Neural crest cell (in vitro differentiated cells): ENCODE data around the gene CLEC19A. TPM values are rescaled to one million over a fixed set of nuclear protein-coding genes. Genes with fewer than 3 reads are reported as not detected.
"Not testable (repeated sequence)": the region's sequence is repeated elsewhere in the genome, so short reads cannot be mapped to it uniquely, and the experiment has no call there.

ENCODE experiments used
- DNase-seq: peaks from one replicate; pipeline ENCODE4 v3.0.0; 2021; ENCODE audit warnings: low read depth, mixed read lengths, low spot score
- H3K27ac Mint-ChIP-seq: one replicate; pipeline ENCODE4 v1.8.0; 2021; ENCODE audit warnings: mild to moderate bottlenecking, mixed read lengths; ENCODE audit not compliant: unreplicated experiment
- H3K27me3 Mint-ChIP-seq: 2 replicates; pipeline ENCODE4 v1.8.0; 2021; ENCODE audit warnings: low read depth, mild to moderate bottlenecking, mixed read lengths
- H3K36me3 Mint-ChIP-seq: 2 replicates; pipeline ENCODE4 v1.8.0; 2021; ENCODE audit warnings: low read depth, mild to moderate bottlenecking, mixed read lengths
- H3K4me1 Mint-ChIP-seq: 2 replicates; pipeline ENCODE4 v1.8.0; 2021; ENCODE audit warnings: mixed read lengths
- H3K4me3 Mint-ChIP-seq: one replicate; pipeline ENCODE4 v1.8.0; 2021; ENCODE audit warnings: mild to moderate bottlenecking, mixed read lengths
- H3K9me3 Mint-ChIP-seq: 2 replicates; pipeline ENCODE4 v1.8.0; 2021; ENCODE audit warnings: mixed read lengths
- CTCF ChIP-seq: fragments of 200-600 bp; sonication (generic); conservative IDR thresholded peaks from 2 replicates; pipeline ENCODE4 v1.5.0; 2021; ENCODE audit warnings: antibody characterized with exemption, mild to moderate bottlenecking
- total RNA-seq: library from RNA; stranded (reverse); gene quantifications from 2 replicates; pipeline ENCODE4 v1.2.1, GENCODE V29; 2021

The CLEC19A gene
- total RNA-seq, 1 donor from 2014 or later = not detected

- Mint-ChIP-seq H3K27ac (no peak overlapping the region), H3K36me3 (no peaks in the 10 kb centered on the region), H3K4me1 (peaks cover 9% of the 10 kb centered on the region), H3K9me3 (no peaks in the 10 kb centered on the region), H3K4me3 (no peak overlapping the region), H3K27me3 (no peaks in the 10 kb centered on the region)
- TF ChIP-seq CTCF = no peak
- no peak for DNase-seq
Measured at GRCh38 chr16:19316846-19317245, 31.3 kb downstream of the CLEC19A start.

- DNase-seq, H3K36me3 Mint-ChIP-seq, H3K27me3 Mint-ChIP-seq, H3K4me3 Mint-ChIP-seq, H3K9me3 Mint-ChIP-seq, H3K27ac Mint-ChIP-seq: not testable (repeated sequence)
- H3K4me1 Mint-ChIP-seq = peaks cover 15% of the 10 kb centered on the region
Measured at GRCh38 chr16:19321186-19321585, 35.7 kb downstream of the CLEC19A start.

GRCh38 chr16:19323596-19323995 is 38.1 kb downstream of the CLEC19A start:
- H3K4me3 Mint-ChIP-seq = no peak overlapping the region
- H3K4me1 Mint-ChIP-seq = peaks cover 7% of the 10 kb centered on the region
- H3K27me3 Mint-ChIP-seq = no peaks in the 10 kb centered on the region
- TF ChIP-seq CTCF = no peak
- no peak for DNase-seq
- no peaks in the 10 kb centered on the region for H3K36me3 Mint-ChIP-seq
- peaks cover 3% of the 10 kb centered on the region for H3K9me3 Mint-ChIP-seq
- no peak overlapping the region for H3K27ac Mint-ChIP-seq

- no peak for TF ChIP-seq CTCF
- H3K4me1 Mint-ChIP-seq = no peaks in the 10 kb centered on the region
- H3K4me3 Mint-ChIP-seq = no peak overlapping the region
- no peak overlapping the region for H3K27ac Mint-ChIP-seq
- H3K9me3 Mint-ChIP-seq = peaks cover 3% of the 10 kb centered on the region
- DNase-seq = no peak
- no peaks in the 10 kb centered on the region for H3K36me3 Mint-ChIP-seq
- H3K27me3 Mint-ChIP-seq = no peaks in the 10 kb centered on the region
Measured at GRCh38 chr16:19328364-19328763, 42.8 kb downstream of the CLEC19A start.

GRCh38 chr16:19329932-19330331 is 44.4 kb downstream of the CLEC19A start:
- Mint-ChIP-seq H3K4me3 (no peak overlapping the region), H3K9me3 (peaks cover 3% of the 10 kb centered on the region), H3K4me1 (no peaks in the 10 kb centered on the region), H3K27me3 (no peaks in the 10 kb centered on the region), H3K36me3 (no peaks in the 10 kb centered on the region), H3K27ac (no peak overlapping the region)
- DNase-seq = no peak
- no peak for TF ChIP-seq CTCF

GRCh38 chr16:19330841-19331397 is 45.4 kb downstream of the CLEC19A start:
- no peak for DNase-seq
- Mint-ChIP-seq H3K9me3 (peaks cover 3% of the 10 kb centered on the region), H3K36me3 (no peaks in the 10 kb centered on the region), H3K4me3 (no peak overlapping the region), H3K27me3 (no peaks in the 10 kb centered on the region), H3K4me1 (no peaks in the 10 kb centered on the region), H3K27ac (no peak overlapping the region)
- TF ChIP-seq CTCF = no peak
